Gastrocnemius medialis (tissue), 4 donors: ENCODE measurements around the gene RXFP4. TPM values are rescaled to one million over a fixed set of nuclear protein-coding genes. Genes with fewer than 3 reads are reported as not detected.

Experiments
- ATAC-seq, 2 donors: fragments of 150-250 bp; one replicate each; pipeline ENCODE4 v1.9.1; 2016
- DNase-seq, 2 donors: peaks; one replicate each; pipeline ENCODE4 v3.0.0-alpha.2; 2019
- H3K27ac ChIP-seq, 4 donors: fragments of 200-600 bp; sonication (generic); 1 replicate in 1 of 4; 2 replicates in 3 of 4; pipeline ENCODE4 v1.5.1; 2016 to 2018; ENCODE audit warnings: mild to moderate bottlenecking in 2 of 4, moderate library complexity in 1 of 4
- H3K27me3 ChIP-seq, 3 donors: fragments of 200-600 bp; sonication (generic) in 2 of 3; 1 replicate in 1 of 3; 2 replicates in 2 of 3; pipeline versions ENCODE4 v1.5.1 to v1.6.0; 2016 to 2019; ENCODE audit warnings: mild to moderate bottlenecking in 1 of 3, moderate library complexity in 1 of 3
- H3K36me3 ChIP-seq, 2 donors: fragments of 200-600 bp; sonication (generic) in 1 of 2; one replicate each; pipeline ENCODE4 v1.5.1; 2017 to 2018
- H3K4me1 ChIP-seq, 2 donors: fragments of 200-600 bp; sonication (generic) in 1 of 2; one replicate each; pipeline ENCODE4 v1.5.1; 2016 to 2017; ENCODE audit warnings: mild to moderate bottlenecking in 2 of 2
- H3K4me3 ChIP-seq, 4 donors: fragments of 200-600 bp; sonication (generic) in 3 of 4; 1 replicate in 1 of 4; 2 replicates in 3 of 4; pipeline ENCODE4 v1.5.1; 2016 to 2019; ENCODE audit warnings: mild to moderate bottlenecking in 2 of 4
- H3K9me3 ChIP-seq, 3 donors: fragments of 200-600 bp; sonication (generic) in 2 of 3; 1 replicate in 1 of 3; 2 replicates in 2 of 3; pipeline ENCODE4 v1.5.1; 2016 to 2019
- POLR2A ChIP-seq, 2 donors: fragments of 450-650 bp; IDR thresholded peaks; one replicate each; pipeline ENCODE4 v1.6.1; 2017; ENCODE audit warnings: antibody characterized with exemption in 2 of 2, mild to moderate bottlenecking in 2 of 2, moderate library complexity in 2 of 2
- in situ Hi-C, 4 donors: fragments of 200-750 bp; cut with MboI; loops; one replicate each; pipeline versions ENCODE4 v1.15.0 to v1.8.0; 2017; ENCODE audit warnings: low sequenced_read_pairs in 4 of 4
- intact Hi-C: fragments of 100-400 bp; cut with DNase I; formaldehyde crosslinking; loops from one replicate; pipeline ENCODE4 v1.15.1; 2023; ENCODE audit warnings: low total_unique reads
- total RNA-seq, 4 donors: library from RNA; depleted of rRNA; stranded (reverse); fragments of >200 nt; gene quantifications; one replicate each; pipeline versions ENCODE4 v1.1.0 to v1.2.3, GENCODE V29; 2016
- TF ChIP-seq, protein P1 (sequence below), 5 experiments: fragments of 450-650 bp in 3 of 5; fragments of 200-600 bp in 2 of 5; sonication (generic) in 2 of 5; IDR thresholded peaks in 4 of 5; conservative IDR thresholded peaks in 1 of 5; 1 replicate in 4 of 5; 2 replicates in 1 of 5; pipeline ENCODE4 v1.5.1; 2016 to 2019; ENCODE audit warnings: antibody characterized with exemption in 5 of 5, mild to moderate bottlenecking in 3 of 5, moderate library complexity in 3 of 5

The RXFP4 gene
- total RNA-seq, 4 donors from 2014 or later: not detected

DNA sequence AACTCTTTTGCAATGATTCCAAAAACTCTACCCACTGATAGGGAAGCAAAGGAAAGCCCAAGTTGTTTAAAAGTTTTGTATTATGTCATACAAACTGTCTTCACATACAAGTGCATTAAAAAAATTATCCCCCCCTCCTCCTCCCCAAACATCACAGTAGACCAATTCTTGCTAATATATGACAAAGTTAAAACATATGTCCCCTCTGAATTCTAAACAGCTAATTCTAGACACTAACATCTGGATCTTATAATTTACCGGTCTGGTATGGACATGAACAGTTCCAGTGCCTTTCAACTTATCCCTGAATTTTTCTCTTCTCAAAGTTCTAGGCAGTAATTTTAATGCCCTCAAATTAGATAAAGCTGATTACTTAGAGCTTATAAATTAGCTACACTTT, 43.7 kb upstream of the RXFP4 start:
- intact Hi-C loops: no loop called here

GRCh38 chr1:155898888-155899287, 42.5 kb upstream of the RXFP4 start:
- no peak overlapping the region for H3K27ac ChIP-seq
- peaks cover 9 to 70% of the 10 kb centered on the region in 2 donors for H3K36me3 ChIP-seq
- no peaks in the 10 kb centered on the region for H3K27me3 ChIP-seq
- no peaks in the 10 kb centered on the region for H3K9me3 ChIP-seq
- no peak for DNase-seq
- in situ Hi-C loops (no loop called here), intact Hi-C loops (no loop called here)
- no peak for ATAC-seq
- TF ChIP-seq, protein P1, sequence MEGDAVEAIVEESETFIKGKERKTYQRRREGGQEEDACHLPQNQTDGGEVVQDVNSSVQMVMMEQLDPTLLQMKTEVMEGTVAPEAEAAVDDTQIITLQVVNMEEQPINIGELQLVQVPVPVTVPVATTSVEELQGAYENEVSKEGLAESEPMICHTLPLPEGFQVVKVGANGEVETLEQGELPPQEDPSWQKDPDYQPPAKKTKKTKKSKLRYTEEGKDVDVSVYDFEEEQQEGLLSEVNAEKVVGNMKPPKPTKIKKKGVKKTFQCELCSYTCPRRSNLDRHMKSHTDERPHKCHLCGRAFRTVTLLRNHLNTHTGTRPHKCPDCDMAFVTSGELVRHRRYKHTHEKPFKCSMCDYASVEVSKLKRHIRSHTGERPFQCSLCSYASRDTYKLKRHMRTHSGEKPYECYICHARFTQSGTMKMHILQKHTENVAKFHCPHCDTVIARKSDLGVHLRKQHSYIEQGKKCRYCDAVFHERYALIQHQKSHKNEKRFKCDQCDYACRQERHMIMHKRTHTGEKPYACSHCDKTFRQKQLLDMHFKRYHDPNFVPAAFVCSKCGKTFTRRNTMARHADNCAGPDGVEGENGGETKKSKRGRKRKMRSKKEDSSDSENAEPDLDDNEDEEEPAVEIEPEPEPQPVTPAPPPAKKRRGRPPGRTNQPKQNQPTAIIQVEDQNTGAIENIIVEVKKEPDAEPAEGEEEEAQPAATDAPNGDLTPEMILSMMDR (IDR thresholded peaks at IDR 0.05 in 4 of 5, conservative IDR thresholded peaks at IDR 0.05 in 1 of 5): no peak
- no peak for TF ChIP-seq POLR2A (IDR thresholded peaks at IDR 0.05)
- H3K4me1 ChIP-seq: peaks cover 0 to under 1% of the 10 kb centered on the region in 2 donors
- H3K4me3 ChIP-seq: no peak overlapping the region

More for the DNA sequence above, 43.7 kb upstream of the RXFP4 start:
- H3K4me1 ChIP-seq: peaks cover 4 to 9% of the 10 kb centered on the region in 2 donors
- no peak overlapping the region for H3K27ac ChIP-seq
- TF ChIP-seq POLR2A (IDR thresholded peaks at IDR 0.05): no peak
- TF ChIP-seq, protein P1 (IDR thresholded peaks at IDR 0.05 in 4 of 5, conservative IDR thresholded peaks at IDR 0.05 in 1 of 5): no peak
- no peaks in the 10 kb centered on the region for H3K9me3 ChIP-seq
- H3K4me3 ChIP-seq: no peak overlapping the region
- H3K36me3 ChIP-seq: peaks cover 6 to 58% of the 10 kb centered on the region in 2 donors
- ATAC-seq: no peak
- DNase-seq: no peak
- H3K27me3 ChIP-seq: no peaks in the 10 kb centered on the region
- in situ Hi-C loops: no loop called here

GRCh38 chr1:155899683-155900082, 41.8 kb upstream of the RXFP4 start:
- intact Hi-C loops: no loop called here

GRCh38 chr1:155900161-155900560, 41.3 kb upstream of the RXFP4 start:
- DNase-seq (no peak), ATAC-seq (no peak)
- no peaks in the 10 kb centered on the region for H3K4me1 ChIP-seq
- H3K4me3 ChIP-seq: no peak overlapping the region
- H3K9me3 ChIP-seq: no peaks in the 10 kb centered on the region
- H3K36me3 ChIP-seq: peaks cover 9 to 82% of the 10 kb centered on the region in 2 donors
- intact Hi-C loops: no loop called here
- no peak overlapping the region for H3K27ac ChIP-seq
- in situ Hi-C loops: no loop called here
- TF ChIP-seq POLR2A (IDR thresholded peaks at IDR 0.05): no peak
- TF ChIP-seq, protein P1 (IDR thresholded peaks at IDR 0.05 in 4 of 5, conservative IDR thresholded peaks at IDR 0.05 in 1 of 5): no peak
- H3K27me3 ChIP-seq: no peaks in the 10 kb centered on the region

More at GRCh38 chr1:155899683-155900082, 41.8 kb upstream of the RXFP4 start:
- DNase-seq (no peak), ATAC-seq (no peak)
- no peaks in the 10 kb centered on the region for H3K4me1 ChIP-seq
- H3K36me3 ChIP-seq: peaks cover 9 to 77% of the 10 kb centered on the region in 2 donors
- TF ChIP-seq, protein P1 (IDR thresholded peaks at IDR 0.05 in 4 of 5, conservative IDR thresholded peaks at IDR 0.05 in 1 of 5): no peak
- no peak for TF ChIP-seq POLR2A (IDR thresholded peaks at IDR 0.05)
- H3K27me3 ChIP-seq: no peaks in the 10 kb centered on the region
- no peak overlapping the region for H3K27ac ChIP-seq
- H3K9me3 ChIP-seq: no peaks in the 10 kb centered on the region
- in situ Hi-C loops: no loop called here
- H3K4me3 ChIP-seq: no peak overlapping the region

GRCh38 chr1:155904261-155904660, 37.2 kb upstream of the RXFP4 start:
- Histone ChIP-seq H3K4me3 (no peak overlapping the region), H3K9me3 (no peaks in the 10 kb centered on the region), H3K27me3 (no peaks in the 10 kb centered on the region), H3K27ac (no peak overlapping the region), H3K36me3 (peaks cover 9 to 97% of the 10 kb centered on the region in 2 donors), H3K4me1 (no peaks in the 10 kb centered on the region)
- intact Hi-C loops: no loop called here
- TF ChIP-seq, protein P1 (IDR thresholded peaks at IDR 0.05 in 4 of 5, conservative IDR thresholded peaks at IDR 0.05 in 1 of 5): no peak
- no peak for TF ChIP-seq POLR2A (IDR thresholded peaks at IDR 0.05)
- ATAC-seq: no peak
- in situ Hi-C loops: no loop called here
- DNase-seq: no peak
